ENCODE results near the gene ANKRD6. TPM values are rescaled to one million over a fixed set of nuclear protein-coding genes. Genes with fewer than 3 reads are reported as not detected.

Gene ANKRD6
- total RNA-seq, 1 experiment from 2014 or later = 2.4 TPM

- H3K27me3 ChIP-seq (ENCODE audit: control insufficient read depth, insufficient read depth, low read length) = no peaks in the 10 kb centered on the region
- CTCF ChIA-PET = no interaction called here
- no peaks in the 10 kb centered on the region for H3K4me1 ChIP-seq (ENCODE audit: control insufficient read depth, insufficient read depth, low read length)
- POLR2A ChIA-PET = no interaction called here
- ATAC-seq = no peak
- peaks cover 29% of the 10 kb centered on the region for H3K36me3 ChIP-seq (ENCODE audit: control insufficient read depth, insufficient read depth, low read length)
- BruUV-seq (replicated peaks) = TSS peak; percentile 41
- no peak for TF ChIP-seq TCF7L2 (IDR thresholded peaks at IDR 0.05; ENCODE audit: low read depth, low read length)
- TF ChIP-seq SIN3A (IDR thresholded peaks at IDR 0.05; ENCODE audit: borderline replicate concordance, insufficient read depth, low read depth, low read length) = no peak
- TF ChIP-seq POLR2AphosphoS5 (IDR thresholded peaks at IDR 0.05; ENCODE audit: low read depth, low read length) = no peak
- TF ChIP-seq, protein P1, sequence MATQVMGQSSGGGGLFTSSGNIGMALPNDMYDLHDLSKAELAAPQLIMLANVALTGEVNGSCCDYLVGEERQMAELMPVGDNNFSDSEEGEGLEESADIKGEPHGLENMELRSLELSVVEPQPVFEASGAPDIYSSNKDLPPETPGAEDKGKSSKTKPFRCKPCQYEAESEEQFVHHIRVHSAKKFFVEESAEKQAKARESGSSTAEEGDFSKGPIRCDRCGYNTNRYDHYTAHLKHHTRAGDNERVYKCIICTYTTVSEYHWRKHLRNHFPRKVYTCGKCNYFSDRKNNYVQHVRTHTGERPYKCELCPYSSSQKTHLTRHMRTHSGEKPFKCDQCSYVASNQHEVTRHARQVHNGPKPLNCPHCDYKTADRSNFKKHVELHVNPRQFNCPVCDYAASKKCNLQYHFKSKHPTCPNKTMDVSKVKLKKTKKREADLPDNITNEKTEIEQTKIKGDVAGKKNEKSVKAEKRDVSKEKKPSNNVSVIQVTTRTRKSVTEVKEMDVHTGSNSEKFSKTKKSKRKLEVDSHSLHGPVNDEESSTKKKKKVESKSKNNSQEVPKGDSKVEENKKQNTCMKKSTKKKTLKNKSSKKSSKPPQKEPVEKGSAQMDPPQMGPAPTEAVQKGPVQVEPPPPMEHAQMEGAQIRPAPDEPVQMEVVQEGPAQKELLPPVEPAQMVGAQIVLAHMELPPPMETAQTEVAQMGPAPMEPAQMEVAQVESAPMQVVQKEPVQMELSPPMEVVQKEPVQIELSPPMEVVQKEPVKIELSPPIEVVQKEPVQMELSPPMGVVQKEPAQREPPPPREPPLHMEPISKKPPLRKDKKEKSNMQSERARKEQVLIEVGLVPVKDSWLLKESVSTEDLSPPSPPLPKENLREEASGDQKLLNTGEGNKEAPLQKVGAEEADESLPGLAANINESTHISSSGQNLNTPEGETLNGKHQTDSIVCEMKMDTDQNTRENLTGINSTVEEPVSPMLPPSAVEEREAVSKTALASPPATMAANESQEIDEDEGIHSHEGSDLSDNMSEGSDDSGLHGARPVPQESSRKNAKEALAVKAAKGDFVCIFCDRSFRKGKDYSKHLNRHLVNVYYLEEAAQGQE (IDR thresholded peaks at IDR 0.05; ENCODE audit: insufficient read depth in 1 of 2, low read depth in 2 of 2, low read length in 1 of 2) = no peak
- TF ChIP-seq, protein P2, sequence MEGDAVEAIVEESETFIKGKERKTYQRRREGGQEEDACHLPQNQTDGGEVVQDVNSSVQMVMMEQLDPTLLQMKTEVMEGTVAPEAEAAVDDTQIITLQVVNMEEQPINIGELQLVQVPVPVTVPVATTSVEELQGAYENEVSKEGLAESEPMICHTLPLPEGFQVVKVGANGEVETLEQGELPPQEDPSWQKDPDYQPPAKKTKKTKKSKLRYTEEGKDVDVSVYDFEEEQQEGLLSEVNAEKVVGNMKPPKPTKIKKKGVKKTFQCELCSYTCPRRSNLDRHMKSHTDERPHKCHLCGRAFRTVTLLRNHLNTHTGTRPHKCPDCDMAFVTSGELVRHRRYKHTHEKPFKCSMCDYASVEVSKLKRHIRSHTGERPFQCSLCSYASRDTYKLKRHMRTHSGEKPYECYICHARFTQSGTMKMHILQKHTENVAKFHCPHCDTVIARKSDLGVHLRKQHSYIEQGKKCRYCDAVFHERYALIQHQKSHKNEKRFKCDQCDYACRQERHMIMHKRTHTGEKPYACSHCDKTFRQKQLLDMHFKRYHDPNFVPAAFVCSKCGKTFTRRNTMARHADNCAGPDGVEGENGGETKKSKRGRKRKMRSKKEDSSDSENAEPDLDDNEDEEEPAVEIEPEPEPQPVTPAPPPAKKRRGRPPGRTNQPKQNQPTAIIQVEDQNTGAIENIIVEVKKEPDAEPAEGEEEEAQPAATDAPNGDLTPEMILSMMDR (IDR thresholded peaks at IDR 0.05) = no peak
- H3K27ac ChIP-seq (ENCODE audit: low read length) = no peak overlapping the region
- no peak overlapping the region for H3K4me3 ChIP-seq (ENCODE audit: low read depth in 2 of 2, low read length in 2 of 2)
- in situ Hi-C loops (cut with HindIII; ENCODE audit: low pct_unique_long_range_greater_than_20kb, low sequenced_read_pairs) = no loop called here
- no peaks in the 10 kb centered on the region for H3K9me3 ChIP-seq (ENCODE audit: control insufficient read depth, insufficient read depth, low read depth, low read length)
- intact Hi-C loops (cut with micrococcal nuclease; ENCODE audit: unreplicated experiment) = no loop called here
- no peak for DNase-seq (ENCODE audit: low read depth, low spot score)
Observed at GRCh38 chr6:89682991-89683390, 250.0 kb downstream of the ANKRD6 start.

Other genes starting within 250 kb of the ANKRD6 start
- gene GABRR1, start 215.8 kb upstream of the ANKRD6 start, total RNA-seq (2021; ENCODE audit: unreplicated experiment) = not detected
- 0.18 TPM for gene GABRR2, start 117.9 kb upstream of the ANKRD6 start, total RNA-seq (2021; ENCODE audit: unreplicated experiment)
- gene UBE2J1, start 80.4 kb upstream of the ANKRD6 start, total RNA-seq (2021; ENCODE audit: unreplicated experiment) = 30.5 TPM
- gene RRAGD, start 20.9 kb upstream of the ANKRD6 start, total RNA-seq (2021; ENCODE audit: unreplicated experiment) = 27.8 TPM
- gene LYRM2, start 205.6 kb downstream of the ANKRD6 start, total RNA-seq (2021; ENCODE audit: unreplicated experiment) = 39.4 TPM